ENCODE data around the gene SOX6.

DNA sequence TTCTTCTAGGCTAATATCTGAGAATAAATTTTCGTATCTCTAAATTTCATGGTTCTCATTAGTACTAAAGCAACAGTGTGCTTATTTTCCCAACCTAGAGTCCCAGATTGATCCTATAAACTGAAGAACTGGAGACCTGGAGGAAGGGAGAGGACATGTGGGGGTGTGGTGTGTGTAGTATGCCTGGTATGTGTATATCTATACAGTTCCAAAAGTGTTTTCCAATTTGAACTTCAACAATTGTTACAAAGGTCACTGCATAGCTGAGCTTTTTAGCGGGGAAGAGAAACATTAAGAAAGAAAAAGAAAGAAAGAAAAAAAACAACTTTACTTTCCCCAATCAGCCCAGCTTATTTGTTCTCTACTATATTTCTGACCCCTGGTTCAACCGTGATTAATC lies 152.1 kb downstream of the SOX6 start:
- TF ChIP-seq POLR2AphosphoS5 (IDR thresholded peaks at IDR 0.05) = no peak
- TF ChIP-seq, protein P1, sequence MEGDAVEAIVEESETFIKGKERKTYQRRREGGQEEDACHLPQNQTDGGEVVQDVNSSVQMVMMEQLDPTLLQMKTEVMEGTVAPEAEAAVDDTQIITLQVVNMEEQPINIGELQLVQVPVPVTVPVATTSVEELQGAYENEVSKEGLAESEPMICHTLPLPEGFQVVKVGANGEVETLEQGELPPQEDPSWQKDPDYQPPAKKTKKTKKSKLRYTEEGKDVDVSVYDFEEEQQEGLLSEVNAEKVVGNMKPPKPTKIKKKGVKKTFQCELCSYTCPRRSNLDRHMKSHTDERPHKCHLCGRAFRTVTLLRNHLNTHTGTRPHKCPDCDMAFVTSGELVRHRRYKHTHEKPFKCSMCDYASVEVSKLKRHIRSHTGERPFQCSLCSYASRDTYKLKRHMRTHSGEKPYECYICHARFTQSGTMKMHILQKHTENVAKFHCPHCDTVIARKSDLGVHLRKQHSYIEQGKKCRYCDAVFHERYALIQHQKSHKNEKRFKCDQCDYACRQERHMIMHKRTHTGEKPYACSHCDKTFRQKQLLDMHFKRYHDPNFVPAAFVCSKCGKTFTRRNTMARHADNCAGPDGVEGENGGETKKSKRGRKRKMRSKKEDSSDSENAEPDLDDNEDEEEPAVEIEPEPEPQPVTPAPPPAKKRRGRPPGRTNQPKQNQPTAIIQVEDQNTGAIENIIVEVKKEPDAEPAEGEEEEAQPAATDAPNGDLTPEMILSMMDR (IDR thresholded peaks at IDR 0.05) = no peak
